Thyroid gland (tissue), 4 donors: ENCODE results near the gene PNMA8B. TPM values are rescaled to one million over a fixed set of nuclear protein-coding genes. Genes with fewer than 3 reads are reported as not detected.
A peak's percentile ranks its signal among the peaks of the same experiment; 100 is the strongest.

Experiments used
- DNase-seq, 2 donors: peaks; one replicate each; pipeline ENCODE4 v3.0.0-alpha.2; 2019
- H3K27ac ChIP-seq, 3 donors: fragments of 200-600 bp; sonication (generic); 1 replicate in 2 of 3; 2 replicates in 1 of 3; pipeline ENCODE4 v1.5.1; 2016 to 2019; ENCODE audit warnings: mild to moderate bottlenecking in 1 of 3, moderate library complexity in 1 of 3
- H3K27me3 ChIP-seq: fragments of 200-600 bp; sonication (generic); one replicate; pipeline ENCODE4 v1.5.1; 2019
- H3K36me3 ChIP-seq, 2 donors: fragments of 200-600 bp; sonication (generic); one replicate each; pipeline ENCODE4 v1.5.1; 2016 to 2019
- H3K4me1 ChIP-seq, 2 donors: fragments of 200-600 bp; sonication (generic); one replicate each; pipeline ENCODE4 v1.5.1; 2017 to 2019
- H3K4me3 ChIP-seq, 3 donors: fragments of 200-600 bp; sonication (generic); replicated peaks in 1 of 3; 1 replicate in 2 of 3; 2 replicates in 1 of 3; pipeline ENCODE4 v1.5.1; 2016; ENCODE audit warnings: mild to moderate bottlenecking in 1 of 3
- H3K9me3 ChIP-seq: fragments of 200-600 bp; sonication (generic); one replicate; pipeline ENCODE4 v1.5.1; 2017
- POLR2A ChIP-seq, 2 donors: fragments of 450-650 bp; IDR thresholded peaks; one replicate each; pipeline ENCODE4 v1.6.1; 2017; ENCODE audit warnings: antibody characterized with exemption in 2 of 2, mild to moderate bottlenecking in 2 of 2, moderate library complexity in 1 of 2
- WGBS, 2 donors: methylation state at CpG; one replicate each; pipeline ENCODE4 v1.1.5; 2017; 5-methylcytosine and 5-hydroxymethylcytosine counted together
- intact Hi-C: fragments of 100-400 bp; cut with DNase I; formaldehyde crosslinking; loops from one replicate; pipeline ENCODE4 v1.15.1; 2023
- total RNA-seq, 4 donors: library from RNA; depleted of rRNA; stranded (reverse); fragments of >200 nt; gene quantifications; one replicate each; pipeline ENCODE4 v1.2.3, GENCODE V29; 2016
- TF ChIP-seq, protein P1 (sequence below), 6 experiments: fragments of 200-600 bp in 3 of 6; fragments of 450-650 bp in 3 of 6; sonication (generic) in 3 of 6; IDR thresholded peaks; one replicate each; pipeline ENCODE4 v1.5.1; 2016 to 2019; ENCODE audit warnings: antibody characterized with exemption in 6 of 6, mild to moderate bottlenecking in 2 of 6, inconsistent platforms in 1 of 6, moderate library complexity in 1 of 6

The PNMA8B gene
- total RNA-seq, 4 donors from 2014 or later: 1.3 to 1.5 (median 1.5) TPM

GRCh38 chr19:46471811-46472543, 23.7 kb downstream of the PNMA8B start:
- H3K36me3 ChIP-seq: no peaks in the 10 kb centered on the region
- no peak for TF ChIP-seq POLR2A (IDR thresholded peaks at IDR 0.05)
- TF ChIP-seq, protein P1, sequence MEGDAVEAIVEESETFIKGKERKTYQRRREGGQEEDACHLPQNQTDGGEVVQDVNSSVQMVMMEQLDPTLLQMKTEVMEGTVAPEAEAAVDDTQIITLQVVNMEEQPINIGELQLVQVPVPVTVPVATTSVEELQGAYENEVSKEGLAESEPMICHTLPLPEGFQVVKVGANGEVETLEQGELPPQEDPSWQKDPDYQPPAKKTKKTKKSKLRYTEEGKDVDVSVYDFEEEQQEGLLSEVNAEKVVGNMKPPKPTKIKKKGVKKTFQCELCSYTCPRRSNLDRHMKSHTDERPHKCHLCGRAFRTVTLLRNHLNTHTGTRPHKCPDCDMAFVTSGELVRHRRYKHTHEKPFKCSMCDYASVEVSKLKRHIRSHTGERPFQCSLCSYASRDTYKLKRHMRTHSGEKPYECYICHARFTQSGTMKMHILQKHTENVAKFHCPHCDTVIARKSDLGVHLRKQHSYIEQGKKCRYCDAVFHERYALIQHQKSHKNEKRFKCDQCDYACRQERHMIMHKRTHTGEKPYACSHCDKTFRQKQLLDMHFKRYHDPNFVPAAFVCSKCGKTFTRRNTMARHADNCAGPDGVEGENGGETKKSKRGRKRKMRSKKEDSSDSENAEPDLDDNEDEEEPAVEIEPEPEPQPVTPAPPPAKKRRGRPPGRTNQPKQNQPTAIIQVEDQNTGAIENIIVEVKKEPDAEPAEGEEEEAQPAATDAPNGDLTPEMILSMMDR (IDR thresholded peaks at IDR 0.05): no peak
- H3K27me3 ChIP-seq: no peaks in the 10 kb centered on the region
- intact Hi-C loops: no loop called here
- 52 to 69% methylated on average over 11 of the region's 11 CpGs for WGBS, 2 donors
- peak overlapping the region; percentile 68 to 87 (median 82) for H3K27ac ChIP-seq
- DNase-seq: no peak
- no peak overlapping the region for H3K4me3 ChIP-seq
- H3K4me1 ChIP-seq: peaks cover 12 to 24% of the 10 kb centered on the region in 2 donors
- no peaks in the 10 kb centered on the region for H3K9me3 ChIP-seq

GRCh38 chr19:46471116-46471733, 24.4 kb downstream of the PNMA8B start, which contains the start of gene PNMA8A:
PNMA8A (minus strand) TSS chr19:46471563; CDS start chr19:46471035, 528 bp downstream.
- no peaks in the 10 kb centered on the region for H3K9me3 ChIP-seq
- no peaks in the 10 kb centered on the region for H3K27me3 ChIP-seq
- peak within 1 kb of the TSS; percentile 68 to 87 (median 82) for H3K27ac ChIP-seq
- peak; percentile 87 to 89 for DNase-seq
- H3K4me3 ChIP-seq: peak within 1 kb of the TSS in 2 of 3 donors; percentile 6 to 21
- intact Hi-C loops: no loop called here
- WGBS, 2 donors: 3 to 12% methylated on average over 12 to 37 of the region's 57 CpGs
- TF ChIP-seq POLR2A (IDR thresholded peaks at IDR 0.05): peak in 1 of 2 donors; percentile 72
- TF ChIP-seq, protein P1 (IDR thresholded peaks at IDR 0.05): peak in 3 of 6 experiments; percentile 15 to 44 (median 40)
- peaks cover 12 to 24% of the 10 kb centered on the region in 2 donors for H3K4me1 ChIP-seq
- H3K36me3 ChIP-seq: no peaks in the 10 kb centered on the region

DNA sequence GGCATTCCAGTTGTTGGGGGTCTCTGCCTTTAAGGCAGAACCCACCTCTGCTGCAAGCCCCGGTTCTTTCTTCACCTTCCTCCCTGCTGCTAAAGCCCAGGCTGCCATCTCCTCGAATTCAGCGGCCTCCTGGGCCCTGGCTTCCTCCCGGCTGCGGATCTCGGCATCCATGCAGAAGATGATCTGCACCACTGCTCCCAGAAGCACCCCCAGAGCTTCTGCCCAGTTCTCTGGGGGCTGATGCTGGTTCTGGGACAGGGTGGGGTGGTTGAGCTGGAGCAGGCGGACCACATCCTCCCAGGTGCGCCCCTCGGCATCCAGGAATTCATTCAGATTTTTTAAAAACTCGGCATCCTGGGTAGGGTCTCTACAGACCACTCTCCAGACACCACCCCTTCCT, 25.3 kb downstream of the PNMA8B start:
- WGBS, 2 donors: 59 to 76% methylated on average over 9 of the region's 10 CpGs
- Histone ChIP-seq H3K36me3 (no peaks in the 10 kb centered on the region), H3K27ac (peak overlapping the region in 2 of 3 donors; percentile 68 to 82), H3K9me3 (no peaks in the 10 kb centered on the region), H3K27me3 (no peaks in the 10 kb centered on the region), H3K4me1 (peaks cover 12 to 24% of the 10 kb centered on the region in 2 donors), H3K4me3 (no peak overlapping the region)
- intact Hi-C loops: no loop called here
- TF ChIP-seq POLR2A (IDR thresholded peaks at IDR 0.05): no peak
- TF ChIP-seq, protein P1 (IDR thresholded peaks at IDR 0.05): no peak
- DNase-seq: no peak

DNA sequence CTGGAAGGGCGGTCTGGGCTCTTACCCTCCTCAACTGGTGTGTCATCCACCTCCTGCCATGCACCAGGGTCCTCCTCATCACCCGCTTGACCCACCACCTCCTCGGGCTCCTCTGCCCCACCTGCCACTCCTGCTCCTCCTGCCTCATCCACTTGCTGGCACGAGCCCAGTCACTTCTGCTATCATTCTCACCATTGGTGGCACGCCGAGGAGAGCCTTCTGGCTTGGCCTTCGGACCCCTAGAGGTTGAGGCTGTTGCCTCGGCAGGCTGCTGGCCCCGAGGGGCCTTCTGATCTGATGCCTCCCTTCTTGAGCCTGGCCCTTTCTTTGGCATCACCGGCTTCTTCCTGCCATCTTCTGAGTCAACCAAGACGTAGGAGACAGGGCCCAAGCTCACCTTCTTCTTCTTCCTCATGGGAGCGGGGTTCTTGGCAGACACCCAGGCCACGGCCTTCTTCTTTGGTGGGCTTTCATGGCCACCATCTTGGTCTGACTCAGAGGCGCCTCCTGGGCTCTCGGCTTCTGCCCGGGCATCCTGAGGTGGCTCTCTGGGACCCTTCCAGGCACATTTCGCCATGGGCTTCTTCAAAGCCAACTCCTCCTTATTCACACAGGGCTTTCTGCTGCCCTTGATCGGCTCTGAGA, 26.0 kb downstream of the PNMA8B start:
- Histone ChIP-seq H3K27ac (no peak overlapping the region), H3K9me3 (no peaks in the 10 kb centered on the region), H3K4me1 (peaks cover 12 to 24% of the 10 kb centered on the region in 2 donors), H3K4me3 (no peak overlapping the region), H3K36me3 (no peaks in the 10 kb centered on the region), H3K27me3 (no peaks in the 10 kb centered on the region)
- TF ChIP-seq, protein P1 (IDR thresholded peaks at IDR 0.05): no peak
- TF ChIP-seq POLR2A (IDR thresholded peaks at IDR 0.05): no peak
- 96 to 97% methylated on average over 18 of the region's 18 CpGs for WGBS, 2 donors
- intact Hi-C loops: no loop called here
- DNase-seq: no peak
